ENCODE data around the gene TMEM231. TPM values are rescaled to one million over a fixed set of nuclear protein-coding genes. Genes with fewer than 3 reads are reported as not detected.
A peak's percentile ranks its signal among the peaks of the same experiment; 100 is the strongest.
"Not testable (repeated sequence)": the region's sequence is repeated elsewhere in the genome, so short reads cannot be mapped to it uniquely, and the experiment has no call there.

Gene TMEM231
- total RNA-seq, 3 donors from 2014 or later = 3.9 to 6.1 (median 4.1) TPM

DNA sequence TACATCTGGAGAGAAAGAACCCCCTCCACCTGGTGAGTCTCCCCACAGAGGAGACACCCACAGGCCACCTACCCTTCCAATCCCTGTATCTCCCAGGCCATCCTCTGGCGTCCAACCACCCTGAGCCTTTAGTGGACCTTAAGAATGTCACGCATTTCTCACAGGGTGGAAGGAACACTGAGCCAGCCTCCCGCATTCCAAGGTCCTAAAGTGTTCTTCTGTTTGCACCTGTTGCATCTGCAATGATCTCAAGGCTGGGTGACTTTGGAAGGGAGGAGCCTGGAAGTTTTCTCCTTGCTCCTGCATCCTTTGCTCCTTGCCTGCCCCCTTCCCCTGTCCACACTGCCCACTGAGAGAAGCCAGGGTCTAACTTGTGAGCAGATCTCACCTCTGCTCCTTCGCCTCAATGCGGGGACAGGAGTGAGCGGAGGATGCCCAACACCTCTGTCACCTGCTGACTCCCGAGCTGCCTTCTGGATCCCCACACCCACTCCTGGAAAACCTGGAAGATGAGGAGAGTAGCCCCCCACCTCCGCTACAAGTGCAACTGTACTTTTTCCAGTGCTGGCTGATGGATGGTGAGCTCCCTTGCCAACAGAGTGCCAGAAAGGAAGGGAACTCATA, 23.8 kb downstream of the TMEM231 start:
- no peaks in the 10 kb centered on the region for H3K36me3 Mint-ChIP-seq (ENCODE audit: insufficient read depth)
- no peaks in the 10 kb centered on the region for H3K4me1 Mint-ChIP-seq (ENCODE audit: low read depth)
- H3K27me3 Mint-ChIP-seq (ENCODE audit: low read depth) = no peaks in the 10 kb centered on the region
- no peak for DNase-seq
- no peak overlapping the region for H3K4me3 Mint-ChIP-seq
- no peaks in the 10 kb centered on the region for H3K9me3 Mint-ChIP-seq
- ATAC-seq = no peak

- Mint-ChIP-seq H3K36me3 (ENCODE audit: insufficient read depth) (no peaks in the 10 kb centered on the region), H3K27me3 (ENCODE audit: low read depth) (no peaks in the 10 kb centered on the region), H3K9me3 (no peaks in the 10 kb centered on the region), H3K4me3 (no peak overlapping the region), H3K4me1 (ENCODE audit: low read depth) (no peaks in the 10 kb centered on the region)
- no peak for DNase-seq
- no peak for ATAC-seq
Measured at GRCh38 chr16:75529959-75530358, 26.1 kb downstream of the TMEM231 start.

GRCh38 chr16:75529056-75529905, 26.8 kb downstream of the TMEM231 start:
- Mint-ChIP-seq H3K4me3 (no peak overlapping the region), H3K9me3 (no peaks in the 10 kb centered on the region), H3K4me1 (ENCODE audit: low read depth) (no peaks in the 10 kb centered on the region), H3K36me3 (ENCODE audit: insufficient read depth) (no peaks in the 10 kb centered on the region), H3K27me3 (ENCODE audit: low read depth) (no peaks in the 10 kb centered on the region)
- DNase-seq = no peak
- ATAC-seq = no peak

GRCh38 chr16:75527825-75528299, 28.2 kb downstream of the TMEM231 start:
- no peak for DNase-seq
- Mint-ChIP-seq H3K4me3 (no peak overlapping the region), H3K36me3 (ENCODE audit: insufficient read depth) (no peaks in the 10 kb centered on the region), H3K27me3 (ENCODE audit: low read depth) (no peaks in the 10 kb centered on the region), H3K4me1 (ENCODE audit: low read depth) (no peaks in the 10 kb centered on the region), H3K9me3 (no peaks in the 10 kb centered on the region)
- no peak for ATAC-seq

DNA sequence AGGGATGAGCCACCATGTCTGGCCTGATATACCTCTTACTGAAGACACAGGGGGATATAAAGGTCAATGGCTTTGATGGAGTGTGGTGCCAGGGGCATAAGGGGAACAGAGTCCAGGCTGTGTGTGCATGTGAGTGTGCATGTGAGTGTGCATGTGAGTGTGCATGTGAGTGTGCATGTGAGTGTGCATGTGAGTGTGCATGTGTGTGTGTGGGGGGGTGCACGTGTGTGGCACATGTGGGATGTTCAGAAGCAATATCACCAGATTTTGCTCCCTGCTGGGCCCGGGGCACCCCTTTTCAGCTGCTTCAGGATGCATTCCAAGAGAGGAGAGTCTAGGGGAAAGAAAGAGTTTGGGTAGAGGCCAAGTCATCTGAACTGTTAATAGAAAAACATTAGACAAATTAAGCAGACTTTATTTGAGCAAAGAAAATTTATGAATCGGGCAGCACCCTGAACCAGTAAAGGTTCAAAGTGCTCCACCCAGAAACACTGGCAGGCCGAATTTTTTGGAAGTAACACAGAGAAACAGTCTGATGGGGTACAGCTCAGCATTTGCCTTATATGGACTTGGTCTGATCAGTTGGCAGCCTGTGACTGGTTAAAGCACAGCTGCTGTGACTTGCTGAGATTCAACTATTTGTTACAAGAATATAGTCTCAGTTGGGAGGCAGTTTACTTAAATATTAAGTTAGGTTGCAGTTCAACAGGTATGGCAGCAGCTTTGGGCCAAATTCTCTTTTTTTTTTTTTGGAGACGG, 29.8 kb downstream of the TMEM231 start:
- Mint-ChIP-seq H3K36me3 (ENCODE audit: insufficient read depth) (no peaks in the 10 kb centered on the region), H3K4me3 (no peak overlapping the region), H3K4me1 (ENCODE audit: low read depth) (no peaks in the 10 kb centered on the region), H3K27me3 (ENCODE audit: low read depth) (no peaks in the 10 kb centered on the region), H3K9me3 (no peaks in the 10 kb centered on the region)
- DNase-seq (no peak), ATAC-seq (no peak)

DNA sequence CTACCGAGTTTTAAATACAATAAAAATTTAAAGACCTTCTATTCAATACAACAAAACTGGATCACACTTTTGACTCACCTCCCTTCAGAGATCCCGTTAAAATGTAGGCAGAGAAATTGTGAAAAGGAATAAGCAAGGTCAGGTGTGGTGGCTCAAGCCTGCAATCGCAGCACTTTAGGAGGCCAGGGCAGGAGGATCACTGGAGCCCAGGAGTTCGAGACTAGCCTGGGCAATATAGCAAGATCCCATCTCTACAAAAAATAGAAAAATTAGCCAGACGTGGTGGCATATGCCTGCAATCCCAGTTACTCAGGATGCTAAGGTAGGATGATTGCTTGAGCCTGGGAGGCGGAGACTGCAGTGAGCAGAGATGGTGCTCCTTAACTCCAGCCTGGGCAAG, 36.9 kb downstream of the TMEM231 start:
- peaks cover 8% of the 10 kb centered on the region for H3K4me1 Mint-ChIP-seq (ENCODE audit: low read depth)
- DNase-seq (no peak), ATAC-seq (no peak)
- H3K27me3 Mint-ChIP-seq (ENCODE audit: low read depth) = no peaks in the 10 kb centered on the region
- H3K9me3 Mint-ChIP-seq = no peaks in the 10 kb centered on the region
- H3K4me3 Mint-ChIP-seq = no peak overlapping the region
- H3K36me3 Mint-ChIP-seq (ENCODE audit: insufficient read depth) = no peaks in the 10 kb centered on the region

DNA sequence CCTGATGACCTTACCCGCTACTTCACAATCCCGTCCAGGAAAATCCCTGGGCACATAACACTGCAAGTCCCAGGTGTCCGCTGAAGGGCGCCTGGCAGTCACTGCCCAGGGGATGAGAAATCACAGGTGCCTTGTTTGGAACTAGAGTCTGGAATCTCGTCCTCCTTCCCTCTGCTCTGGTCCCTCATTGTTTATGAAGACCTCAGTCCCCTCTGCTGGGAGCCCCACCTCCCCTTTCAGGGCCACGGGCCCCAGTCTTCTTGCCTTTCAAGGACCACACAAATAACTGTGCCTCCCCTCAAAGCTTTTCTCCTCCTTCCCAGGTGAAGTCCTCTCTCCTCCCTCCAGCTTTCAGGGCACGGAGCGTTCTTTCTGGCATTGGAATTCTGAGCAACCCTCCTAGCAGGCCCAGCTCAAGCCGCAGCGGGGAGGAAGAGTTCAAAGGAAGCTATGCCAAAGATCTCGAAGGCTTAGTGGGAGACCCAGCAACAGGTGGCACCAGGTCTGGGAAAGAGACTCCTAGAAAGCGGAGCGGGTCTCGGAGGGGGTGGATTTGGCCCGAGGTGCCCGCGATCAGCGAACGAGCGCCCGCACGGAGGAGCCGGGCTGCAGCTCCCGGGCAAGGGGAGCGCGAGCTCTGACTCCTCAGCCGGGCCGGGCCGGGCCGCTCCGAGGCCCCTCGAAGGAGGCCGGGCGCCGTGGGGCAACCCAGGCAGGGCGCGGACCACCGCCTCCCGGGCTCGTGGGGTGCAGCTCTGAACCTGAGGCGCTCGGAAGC, 39.7 kb downstream of the TMEM231 start:
- ATAC-seq (peak; percentile 51 to 56), DNase-seq (peak; percentile 15)
- not testable (repeated sequence) for H3K27me3 Mint-ChIP-seq (ENCODE audit: low read depth); H3K9me3 Mint-ChIP-seq; H3K4me1 Mint-ChIP-seq (ENCODE audit: low read depth); H3K36me3 Mint-ChIP-seq (ENCODE audit: insufficient read depth)
- H3K4me3 Mint-ChIP-seq = peak overlapping the region; percentile 76

- no peaks in the 10 kb centered on the region for H3K9me3 Mint-ChIP-seq
- ATAC-seq (no peak), DNase-seq (no peak)
- H3K36me3 Mint-ChIP-seq (ENCODE audit: insufficient read depth) = no peaks in the 10 kb centered on the region
- H3K27me3 Mint-ChIP-seq (ENCODE audit: low read depth) = no peaks in the 10 kb centered on the region
- peaks cover 8% of the 10 kb centered on the region for H3K4me1 Mint-ChIP-seq (ENCODE audit: low read depth)
- H3K4me3 Mint-ChIP-seq = no peak overlapping the region
Measured at GRCh38 chr16:75514296-75514695, 41.8 kb downstream of the TMEM231 start.

DNA sequence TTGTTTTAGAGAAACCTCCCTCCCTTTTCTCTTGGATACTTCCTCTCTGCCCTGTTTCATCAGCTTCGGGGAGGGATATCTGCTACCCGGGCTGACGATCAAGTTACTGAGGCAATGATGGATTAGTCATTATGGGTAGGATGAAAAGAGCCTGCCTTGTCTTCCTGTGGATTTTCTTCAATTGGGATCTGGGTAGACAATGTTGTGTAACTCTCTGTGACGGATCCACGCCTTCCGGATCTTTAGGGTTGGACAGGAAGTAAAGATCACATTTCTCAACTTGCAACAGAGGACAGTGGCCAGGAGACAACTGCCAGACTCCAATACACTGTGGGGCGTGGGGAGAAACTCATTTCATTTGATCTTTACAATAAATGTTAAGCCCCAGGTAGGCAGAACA, 49.5 kb downstream of the TMEM231 start:
- DNase-seq (no peak), ATAC-seq (no peak)
- Mint-ChIP-seq H3K36me3 (ENCODE audit: insufficient read depth) (no peaks in the 10 kb centered on the region), H3K4me3 (no peak overlapping the region), H3K4me1 (ENCODE audit: low read depth) (no peaks in the 10 kb centered on the region), H3K9me3 (no peaks in the 10 kb centered on the region), H3K27me3 (ENCODE audit: low read depth) (peaks cover 4% of the 10 kb centered on the region)

- no peak overlapping the region for H3K4me3 Mint-ChIP-seq
- no peaks in the 10 kb centered on the region for H3K9me3 Mint-ChIP-seq
- ATAC-seq = no peak
- H3K36me3 Mint-ChIP-seq (ENCODE audit: insufficient read depth) = no peaks in the 10 kb centered on the region
- no peaks in the 10 kb centered on the region for H3K4me1 Mint-ChIP-seq (ENCODE audit: low read depth)
- DNase-seq = no peak
- H3K27me3 Mint-ChIP-seq (ENCODE audit: low read depth) = peaks cover 4% of the 10 kb centered on the region
Measured at GRCh38 chr16:75506107-75506506, 49.9 kb downstream of the TMEM231 start.

DNA sequence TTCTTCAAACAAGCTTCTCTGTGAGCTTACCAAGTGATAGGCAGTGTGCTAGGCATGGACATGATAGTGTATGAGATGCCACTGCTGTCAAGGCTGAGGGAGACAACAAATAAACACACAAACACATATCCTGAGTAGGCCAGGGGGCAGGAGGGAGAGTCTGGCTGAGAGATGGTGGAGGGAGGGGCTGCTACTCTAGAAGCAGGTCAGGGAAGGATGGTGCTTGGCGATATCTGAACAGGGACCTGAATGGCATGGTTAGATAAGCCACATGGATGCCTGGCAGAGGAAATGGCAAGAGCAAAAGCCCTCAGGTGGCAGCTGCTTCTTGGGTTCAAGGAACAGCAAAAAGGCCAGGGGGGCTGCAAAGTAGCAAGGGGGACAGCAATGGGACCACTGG, 52.3 kb downstream of the TMEM231 start:
- Mint-ChIP-seq H3K4me3 (no peak overlapping the region), H3K9me3 (no peaks in the 10 kb centered on the region), H3K36me3 (ENCODE audit: insufficient read depth) (no peaks in the 10 kb centered on the region), H3K27me3 (ENCODE audit: low read depth) (peaks cover 3% of the 10 kb centered on the region), H3K4me1 (ENCODE audit: low read depth) (no peaks in the 10 kb centered on the region)
- ATAC-seq = no peak
- DNase-seq = no peak

- DNase-seq = no peak
- no peak for ATAC-seq
- H3K4me3 Mint-ChIP-seq = no peak overlapping the region
- no peaks in the 10 kb centered on the region for H3K9me3 Mint-ChIP-seq
- H3K27me3 Mint-ChIP-seq (ENCODE audit: low read depth) = no peaks in the 10 kb centered on the region
- no peaks in the 10 kb centered on the region for H3K36me3 Mint-ChIP-seq (ENCODE audit: insufficient read depth)
- no peaks in the 10 kb centered on the region for H3K4me1 Mint-ChIP-seq (ENCODE audit: low read depth)
Measured at GRCh38 chr16:75502916-75503605, 53.0 kb downstream of the TMEM231 start.

DNA sequence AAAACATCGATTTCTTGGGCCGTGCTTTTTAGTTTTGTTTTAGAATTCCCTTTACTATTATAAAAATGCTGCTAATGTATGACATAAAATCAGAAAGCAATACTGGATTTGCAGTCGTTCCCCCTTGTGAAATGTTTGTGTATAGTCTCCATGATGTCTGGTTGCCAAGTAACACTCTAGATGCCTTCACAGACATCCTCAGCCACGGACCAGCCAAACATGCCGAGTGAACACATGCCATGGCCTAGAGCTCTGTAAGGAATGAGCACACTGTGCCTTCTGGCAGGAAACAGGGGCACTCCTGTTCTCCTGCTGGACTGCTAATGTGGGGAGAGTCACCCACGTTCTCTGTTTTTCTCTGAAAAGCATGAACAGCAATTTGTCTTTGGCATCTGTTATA, 54.2 kb downstream of the TMEM231 start:
- not testable (repeated sequence) for ATAC-seq

More for the DNA sequence above, 54.2 kb downstream of the TMEM231 start:
- H3K4me1 Mint-ChIP-seq (ENCODE audit: low read depth); H3K27me3 Mint-ChIP-seq (ENCODE audit: low read depth); H3K36me3 Mint-ChIP-seq (ENCODE audit: insufficient read depth); DNase-seq; H3K9me3 Mint-ChIP-seq; H3K4me3 Mint-ChIP-seq: not testable (repeated sequence)
